GM19025 (cell line): ENCODE data around the gene FIGN.

Experiments used
- ATAC-seq: cut with Tn5 transposase; IDR thresholded peaks from one replicate; pipeline ENCODE4 v1.9.1; 2021; ENCODE audit warnings: mild to moderate bottlenecking, low read depth, moderate library complexity; ENCODE audit not compliant: unreplicated experiment

The FIGN gene

GRCh38 chr2:163741435-163741834 is 5.6 kb upstream of the FIGN start:
- no peak for ATAC-seq

GRCh38 chr2:163737563-163737962 is 1.8 kb upstream of the FIGN start:
- ATAC-seq, result no peak

- ATAC-seq, result no peak
These were observed 1.3 kb upstream of the FIGN start for GRCh38 chr2:163737190-163737439.

- no peak for ATAC-seq
These were observed 803 bp upstream of the FIGN start for GRCh38 chr2:163736433-163737189.

GRCh38 chr2:163734881-163735684 is 725 bp downstream of the FIGN start:
- no peak for ATAC-seq

GRCh38 chr2:163734401-163734800 is 1.4 kb downstream of the FIGN start:
- ATAC-seq, result no peak

DNA sequence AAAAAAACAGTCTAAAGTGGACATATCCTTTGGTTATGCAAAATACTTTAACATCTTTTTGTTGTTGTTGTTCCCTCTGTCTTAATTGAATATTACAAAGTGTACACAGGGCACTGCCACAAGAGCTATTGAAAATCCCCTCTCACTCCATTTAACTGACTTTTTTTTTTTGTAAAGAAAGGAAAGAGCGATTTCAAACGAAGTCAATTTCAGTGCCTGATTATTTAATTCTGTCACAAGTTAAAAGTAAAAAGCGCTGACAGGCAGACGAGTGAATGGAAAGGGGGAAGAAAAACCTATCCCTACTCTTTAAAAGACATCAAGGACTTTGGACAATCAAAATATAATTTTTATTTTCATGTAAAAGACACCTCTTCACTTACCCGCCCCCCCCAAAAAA is 1.9 kb downstream of the FIGN start:
- ATAC-seq, result no peak

- no peak for ATAC-seq
These were observed 2.4 kb downstream of the FIGN start for GRCh38 chr2:163733301-163733938.

DNA sequence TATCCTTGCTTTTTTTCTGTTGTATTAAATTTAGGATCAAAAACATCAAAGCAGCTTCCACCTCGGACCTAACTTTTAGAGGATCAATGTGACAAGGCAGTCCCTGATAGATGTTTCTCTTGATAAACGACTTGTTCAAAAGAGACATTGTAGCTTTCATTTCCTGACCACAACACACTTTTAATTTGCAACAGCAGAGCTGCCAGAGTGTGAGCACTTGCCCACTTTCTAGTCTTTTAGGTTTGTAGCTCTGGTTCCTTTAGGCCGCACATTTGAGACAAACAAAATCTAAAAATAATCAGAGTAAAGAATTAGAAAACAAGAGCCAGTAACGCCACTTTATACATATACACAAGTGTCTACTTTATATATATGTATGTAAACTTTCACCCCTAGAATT is 3.1 kb downstream of the FIGN start:
- no peak for ATAC-seq

DNA sequence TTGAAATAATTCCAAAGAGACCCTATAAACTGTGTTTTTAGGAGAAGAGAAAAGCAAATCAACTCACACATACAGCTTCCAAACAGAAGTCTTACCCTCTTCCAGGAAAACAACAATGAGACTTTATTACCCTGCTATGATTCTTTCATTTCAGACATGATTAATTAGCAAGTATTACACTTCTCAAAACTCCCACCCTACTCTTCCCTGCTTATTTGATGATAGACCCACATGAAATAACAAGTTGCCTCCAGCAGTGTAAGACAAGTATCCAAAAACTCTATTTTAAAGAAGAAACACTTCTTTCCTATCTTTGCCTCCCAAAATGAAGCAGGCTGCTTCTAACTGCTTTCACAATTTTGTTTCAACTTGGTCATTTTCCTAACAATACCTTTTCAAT is 4.1 kb downstream of the FIGN start:
- no peak for ATAC-seq

DNA sequence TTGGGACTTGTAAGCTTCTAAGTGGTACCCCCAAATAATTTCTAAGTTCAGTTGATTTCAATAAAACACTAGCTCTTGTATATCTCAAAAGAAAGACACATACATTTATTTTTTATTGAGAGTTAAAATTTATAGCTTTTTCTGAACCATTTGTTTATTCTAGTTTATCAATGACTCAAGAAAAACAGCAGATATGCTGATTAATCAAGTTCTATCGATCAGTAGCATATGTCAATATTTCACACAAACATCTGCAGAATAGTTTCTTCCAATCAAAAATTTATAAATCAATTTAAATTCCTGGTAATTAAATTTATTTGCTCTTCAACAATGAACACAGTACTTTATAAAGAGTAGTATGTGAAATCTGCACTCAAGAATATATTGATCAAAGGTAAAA is 5.3 kb downstream of the FIGN start:
- ATAC-seq, result no peak

GRCh38 chr2:163729636-163730273 is 6.1 kb downstream of the FIGN start:
- no peak for ATAC-seq

- ATAC-seq, result no peak
These were observed 11.9 kb downstream of the FIGN start for GRCh38 chr2:163723881-163724280.

- no peak for ATAC-seq
These were observed 12.5 kb downstream of the FIGN start for GRCh38 chr2:163723348-163723747.

GRCh38 chr2:163719331-163719730 is 16.5 kb downstream of the FIGN start:
- no peak for ATAC-seq

GRCh38 chr2:163717993-163718680 is 17.7 kb downstream of the FIGN start:
- ATAC-seq, result no peak

DNA sequence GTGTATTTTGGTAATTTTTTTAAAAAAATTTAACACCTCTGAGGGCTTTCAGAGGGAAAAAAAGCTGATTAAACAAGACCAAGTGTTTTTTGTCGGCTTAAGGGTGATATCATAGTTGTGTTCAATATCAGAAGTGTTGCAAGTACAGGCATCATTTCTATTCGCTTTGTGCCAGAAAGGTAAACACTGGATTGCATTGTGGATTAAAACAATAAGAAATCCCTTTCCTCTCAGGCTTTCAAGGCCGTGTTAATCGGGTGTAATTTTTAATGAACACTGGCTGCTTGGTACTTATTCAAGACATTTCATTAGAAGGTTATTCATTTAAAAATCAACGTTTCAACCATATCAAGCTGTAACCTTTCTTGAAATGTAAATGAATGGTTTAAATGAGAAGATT is 18.3 kb downstream of the FIGN start:
- ATAC-seq, result no peak

- ATAC-seq, result no peak
These were observed 19.7 kb downstream of the FIGN start for GRCh38 chr2:163716101-163716500.

GRCh38 chr2:163715668-163716067 is 20.1 kb downstream of the FIGN start:
- ATAC-seq, result no peak

DNA sequence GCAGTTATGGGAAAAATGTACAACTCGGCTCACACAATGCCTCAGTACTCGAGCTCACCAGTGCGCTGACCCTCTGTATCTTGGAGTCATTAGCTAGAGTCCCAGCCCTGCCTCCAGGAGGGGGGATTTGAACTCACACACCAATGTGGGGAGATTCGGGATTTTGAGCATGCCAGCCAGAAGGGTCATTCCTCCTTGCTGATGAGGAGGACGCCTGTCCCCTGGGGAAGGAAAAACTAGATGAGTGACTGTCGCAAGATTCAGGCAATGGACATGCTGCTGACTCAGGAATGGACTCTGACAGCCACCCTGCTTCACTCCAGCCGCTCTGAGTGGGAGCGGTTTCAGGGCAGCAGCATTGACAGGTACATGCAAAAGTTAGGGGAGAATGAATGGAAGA is 20.6 kb downstream of the FIGN start:
- no peak for ATAC-seq
